ENCODE results near the gene DCAF11. TPM values are rescaled to one million over a fixed set of nuclear protein-coding genes. Genes with fewer than 3 reads are reported as not detected.

Gene DCAF11
- total RNA-seq, result 73.8 and 112 TPM in 2 replicates

- DNase-seq (ENCODE audit: low read depth), result peak; percentile 99
Measured at GRCh38 chr14:24114532-24115421, at the start of gene DCAF11, which contains the start of gene NRL. DCAF11 (plus strand) TSS chr14:24114777; CDS start chr14:24115595, 818 bp downstream. NRL (minus strand) TSS chr14:24114949; CDS start chr14:24082848, 32,101 bp downstream.

- no peak for DNase-seq (ENCODE audit: low read depth)
Measured at GRCh38 chr14:24064856-24065255, 49.7 kb upstream of the DCAF11 start.

- DNase-seq (ENCODE audit: low read depth), result no peak
Measured at GRCh38 chr14:24065408-24065807, 49.2 kb upstream of the DCAF11 start.

DNA sequence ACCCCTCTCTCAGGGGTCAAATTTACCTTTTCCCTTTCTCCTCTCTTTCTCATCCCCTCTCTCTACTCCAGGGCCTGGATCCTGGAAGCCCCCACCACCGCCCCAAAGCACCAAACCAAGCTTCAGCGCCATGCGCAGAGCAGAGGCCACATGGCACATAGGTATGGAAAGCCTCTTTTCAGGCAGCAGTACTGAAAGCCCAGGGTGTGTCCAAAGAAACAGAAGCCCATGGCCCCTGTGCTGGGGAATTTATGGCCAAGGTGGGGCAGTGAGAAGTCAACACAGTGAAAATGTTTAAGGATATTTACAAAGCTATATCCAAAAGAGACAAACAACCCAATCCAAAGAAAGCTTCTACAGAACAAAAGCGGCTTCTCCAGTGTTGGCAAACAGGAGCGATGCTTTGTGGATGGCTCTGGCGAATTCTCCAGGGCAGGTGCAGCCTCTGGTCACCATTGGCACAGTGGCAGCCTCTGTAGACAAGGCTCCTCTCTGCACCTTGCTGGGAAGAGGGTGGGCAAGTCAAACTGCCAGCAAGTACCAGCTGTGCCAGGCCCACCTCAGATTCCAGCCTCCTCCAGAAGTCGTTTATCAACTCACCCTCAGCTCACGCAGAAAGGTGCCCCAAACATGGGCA is 48.0 kb upstream of the DCAF11 start:
- no peak for DNase-seq (ENCODE audit: low read depth)

DNA sequence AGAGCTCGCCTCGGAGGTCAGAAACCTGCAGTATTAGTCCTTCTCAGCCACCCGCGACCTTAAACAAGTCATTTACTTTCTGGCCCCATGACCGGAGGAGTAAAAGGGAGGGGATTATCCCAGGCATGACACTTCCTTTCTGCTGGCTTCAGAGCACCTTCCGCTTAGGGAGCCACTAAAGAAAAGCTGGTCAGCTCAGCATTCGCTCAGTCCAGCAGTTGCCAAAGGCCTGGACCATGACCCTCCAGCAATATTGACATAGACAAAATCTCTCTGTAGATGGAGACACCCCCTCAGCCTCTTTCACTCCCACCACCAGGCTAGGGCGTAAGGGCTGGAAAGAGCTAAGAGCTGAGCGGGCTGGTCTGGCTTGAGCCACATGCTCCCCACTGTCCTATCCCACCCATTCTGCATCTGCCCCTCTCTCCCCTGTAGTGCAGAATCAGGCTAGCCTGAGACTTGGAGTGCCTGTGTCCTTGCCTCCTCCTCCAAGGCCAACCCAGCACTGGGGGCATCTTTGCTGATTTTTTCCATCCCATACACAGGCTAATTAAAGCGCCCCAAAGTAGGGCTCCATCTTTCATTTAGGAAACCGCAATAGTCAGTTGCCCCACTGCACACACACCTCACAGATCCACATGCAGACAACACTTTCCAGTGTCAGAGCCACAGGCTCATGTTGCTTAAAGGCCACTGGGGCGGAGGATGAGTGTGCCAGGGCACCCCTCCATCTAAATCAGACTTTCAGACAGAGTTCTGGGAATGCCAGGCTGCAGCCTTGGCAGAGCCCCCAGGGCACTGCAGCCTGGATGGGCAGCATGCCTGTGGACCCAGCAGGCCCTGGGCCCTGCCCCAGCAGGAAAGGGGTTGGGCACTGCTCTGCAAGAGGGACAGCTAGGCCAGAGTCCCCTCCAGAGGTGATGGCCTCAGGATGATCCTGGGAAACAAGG is 47.2 kb upstream of the DCAF11 start:
- no peak for DNase-seq (ENCODE audit: low read depth)

DNA sequence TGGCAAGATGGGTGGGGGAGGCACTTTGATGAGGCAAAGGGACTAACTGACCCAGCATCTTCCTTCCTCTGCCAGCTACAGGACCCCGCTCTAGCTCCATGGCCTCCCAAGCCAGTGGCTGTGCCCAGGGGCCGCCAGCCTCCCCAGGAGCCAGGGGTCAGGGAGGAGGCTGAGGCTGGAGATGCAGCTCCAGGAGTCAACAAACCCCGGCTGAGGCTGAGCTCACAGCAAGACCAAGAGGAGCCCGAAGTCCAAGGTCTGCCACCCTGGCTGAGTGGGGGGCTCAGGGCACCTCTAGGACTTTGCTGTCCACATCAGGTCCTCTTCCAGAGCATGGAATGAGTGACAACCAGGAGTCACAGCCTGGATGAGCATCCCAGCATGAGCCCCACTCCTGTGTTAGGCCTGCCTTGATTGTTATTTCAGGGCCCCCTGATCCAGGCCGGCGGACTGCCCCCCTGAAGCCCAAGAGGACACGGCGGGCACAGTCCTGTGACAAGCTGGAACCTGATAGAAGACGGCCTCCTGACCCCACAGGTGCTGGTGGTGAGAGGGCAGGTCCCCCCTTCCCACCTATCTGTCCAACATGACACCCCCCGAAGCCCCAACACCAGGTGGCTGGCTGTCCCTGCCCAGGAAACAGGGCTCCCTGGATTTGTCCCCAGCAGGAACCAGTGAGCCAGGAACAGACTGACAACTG is 45.7 kb upstream of the DCAF11 start:
- no peak for DNase-seq (ENCODE audit: low read depth)

- DNase-seq (ENCODE audit: low read depth), result no peak
Measured at GRCh38 chr14:24069411-24069735, 45.2 kb upstream of the DCAF11 start.

GRCh38 chr14:24070285-24071143 is 44.1 kb upstream of the DCAF11 start:
- no peak for DNase-seq (ENCODE audit: low read depth)

DNA sequence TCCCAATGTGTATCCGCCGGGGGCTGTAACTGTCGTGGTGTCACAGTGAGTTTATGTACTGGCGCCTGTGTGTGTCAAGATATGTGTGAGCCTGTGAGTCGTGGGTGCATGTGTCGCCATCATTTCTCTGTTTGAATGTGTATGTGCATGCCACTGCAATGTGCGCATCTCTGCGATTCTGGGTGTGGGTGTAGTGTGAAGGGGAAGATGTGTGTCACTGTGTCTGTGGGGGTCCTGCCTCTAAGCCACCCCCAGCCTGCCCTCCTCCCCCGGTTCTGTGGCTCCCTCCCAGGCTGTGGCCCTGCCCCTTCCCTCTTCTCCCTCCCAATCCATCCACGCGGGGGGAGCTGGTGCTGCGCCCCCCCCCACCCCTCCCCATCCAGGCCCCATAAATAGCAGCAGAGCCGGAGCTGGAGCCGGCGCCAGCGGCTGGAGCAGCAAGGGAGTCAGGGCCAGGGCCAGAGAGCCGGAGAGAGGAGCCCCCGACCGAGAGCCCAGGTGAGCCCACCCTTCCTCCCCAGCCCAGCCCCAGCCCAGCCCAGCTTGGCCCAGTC is 43.4 kb upstream of the DCAF11 start, which contains the start of gene CPNE6:
Gene CPNE6, plus strand, starts transcription at position 419 of the 554 bp plus-strand sequence. CDS start 1,375 bp downstream, outside the sequence.
- DNase-seq (ENCODE audit: low read depth), result no peak

- DNase-seq (ENCODE audit: low read depth), result no peak
Measured at GRCh38 chr14:24071836-24072430, 42.6 kb upstream of the DCAF11 start.

DNA sequence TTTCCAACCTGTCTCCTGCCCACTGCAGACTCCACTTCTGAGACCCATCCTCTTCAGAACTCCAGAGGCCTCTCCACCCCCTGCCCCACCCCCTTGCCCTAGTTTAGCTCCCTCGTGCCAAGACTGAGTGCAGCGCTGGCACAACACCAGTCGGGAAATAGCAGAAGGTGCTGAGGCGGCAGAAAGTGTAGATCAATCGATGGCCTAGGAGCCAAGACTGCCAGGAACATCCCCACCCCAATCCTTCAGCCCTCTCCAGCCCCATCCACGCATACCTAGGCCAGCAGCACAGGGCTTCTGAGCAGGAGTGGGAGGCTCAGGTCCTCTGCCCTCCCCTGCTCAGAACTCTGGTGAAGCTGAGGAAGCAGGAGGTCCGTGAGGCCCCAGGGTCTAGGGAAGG is 42.1 kb upstream of the DCAF11 start:
- DNase-seq (ENCODE audit: low read depth), result no peak

DNA sequence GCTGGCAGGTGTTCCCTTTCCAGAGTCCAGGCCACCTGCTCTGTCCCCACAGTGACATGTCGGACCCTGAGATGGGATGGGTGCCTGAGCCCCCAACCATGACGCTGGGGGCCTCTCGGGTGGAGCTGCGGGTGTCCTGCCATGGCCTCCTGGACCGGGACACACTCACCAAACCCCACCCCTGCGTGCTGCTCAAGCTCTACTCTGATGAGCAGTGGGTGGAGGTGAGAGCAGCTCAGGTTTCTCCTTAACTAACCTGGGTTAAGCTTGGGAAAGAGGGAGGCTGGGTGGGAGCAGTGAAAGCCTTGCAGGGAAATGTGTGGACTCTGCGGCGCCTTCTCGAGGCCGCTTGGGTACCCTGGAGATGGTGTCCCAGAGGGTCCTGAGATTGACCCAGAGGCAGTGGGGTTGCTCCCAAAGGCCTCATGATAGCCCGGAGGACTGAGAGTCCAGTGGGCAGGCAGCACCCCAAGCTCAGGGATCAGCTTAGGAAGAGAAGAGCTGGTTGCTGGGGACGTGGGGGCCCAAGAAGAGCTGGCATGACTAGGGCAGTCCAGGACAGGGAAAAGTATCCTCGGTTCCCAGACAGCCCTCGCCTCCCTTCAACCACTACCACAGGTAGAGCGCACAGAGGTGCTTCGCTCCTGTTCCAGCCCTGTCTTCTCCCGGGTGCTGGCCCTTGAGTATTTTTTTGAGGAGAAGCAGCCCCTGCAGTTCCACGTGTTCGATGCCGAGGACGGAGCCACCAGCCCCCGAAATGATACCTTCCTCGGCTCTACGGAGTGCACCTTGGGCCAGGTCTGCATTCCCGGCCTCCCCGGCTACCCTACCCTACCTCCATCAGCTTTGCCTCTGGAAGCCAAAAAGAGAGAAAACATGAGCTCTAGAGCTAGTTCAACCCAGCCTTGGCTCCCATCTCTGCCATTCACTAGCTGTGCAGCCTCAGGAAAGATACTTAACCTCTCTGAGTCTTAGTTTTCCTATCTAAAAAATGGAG is 41.4 kb upstream of the DCAF11 start:
- DNase-seq (ENCODE audit: low read depth), result no peak

GRCh38 chr14:24074625-24075484 is 39.7 kb upstream of the DCAF11 start:
- no peak for DNase-seq (ENCODE audit: low read depth)

DNA sequence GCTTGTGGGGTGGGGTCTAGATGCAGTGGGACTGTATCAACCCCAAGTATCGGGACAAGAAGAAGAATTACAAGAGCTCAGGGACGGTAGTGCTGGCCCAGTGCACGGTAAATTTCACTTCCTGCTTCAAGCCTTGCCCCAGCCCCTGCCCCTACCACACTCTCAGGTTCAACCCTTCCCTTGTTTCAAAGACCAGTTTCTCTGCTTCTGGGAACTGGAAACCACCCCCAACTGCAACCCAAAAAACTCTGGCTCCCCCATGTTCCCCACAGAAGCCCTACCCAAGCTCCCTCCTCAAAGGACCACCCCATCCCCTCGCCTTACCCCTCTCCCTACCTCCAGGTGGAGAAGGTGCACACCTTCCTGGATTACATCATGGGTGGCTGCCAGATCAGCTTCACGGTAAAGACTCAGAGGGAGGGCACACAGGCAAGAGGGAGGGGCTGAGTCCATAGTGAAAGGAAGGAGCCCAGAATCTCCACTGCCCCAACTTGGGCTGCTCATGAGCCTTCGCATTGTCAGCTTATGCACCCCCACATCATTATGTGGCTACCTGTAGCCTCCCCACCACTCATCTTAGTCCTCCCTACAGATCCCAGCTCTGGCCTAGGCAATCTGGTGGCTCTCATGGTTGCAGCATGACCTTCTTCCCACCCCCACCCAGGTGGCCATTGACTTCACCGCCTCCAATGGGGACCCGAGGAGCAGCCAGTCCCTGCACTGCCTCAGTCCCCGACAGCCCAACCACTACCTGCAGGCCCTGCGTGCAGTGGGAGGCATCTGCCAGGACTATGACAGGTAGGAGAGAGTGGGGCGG is 38.9 kb upstream of the DCAF11 start:
- no peak for DNase-seq (ENCODE audit: low read depth)

GRCh38 chr14:24076302-24076601 is 38.3 kb upstream of the DCAF11 start:
- no peak for DNase-seq (ENCODE audit: low read depth)

- no peak for DNase-seq (ENCODE audit: low read depth)
Measured at GRCh38 chr14:24077086-24077485, 37.5 kb upstream of the DCAF11 start.

GRCh38 chr14:24078146-24078545 is 36.4 kb upstream of the DCAF11 start:
- DNase-seq (ENCODE audit: low read depth), result no peak

Measured in renal cortical epithelial cell (primary cell).